ENCODE data around the gene TOM1L2.
"Not testable (repeated sequence)": the region's sequence is repeated elsewhere in the genome, so short reads cannot be mapped to it uniquely, and the experiment has no call there.

Gene TOM1L2

GRCh38 chr17:17919169-17920107 is 52.8 kb downstream of the TOM1L2 start:
- peak; percentile 51 for DNase-seq

DNA sequence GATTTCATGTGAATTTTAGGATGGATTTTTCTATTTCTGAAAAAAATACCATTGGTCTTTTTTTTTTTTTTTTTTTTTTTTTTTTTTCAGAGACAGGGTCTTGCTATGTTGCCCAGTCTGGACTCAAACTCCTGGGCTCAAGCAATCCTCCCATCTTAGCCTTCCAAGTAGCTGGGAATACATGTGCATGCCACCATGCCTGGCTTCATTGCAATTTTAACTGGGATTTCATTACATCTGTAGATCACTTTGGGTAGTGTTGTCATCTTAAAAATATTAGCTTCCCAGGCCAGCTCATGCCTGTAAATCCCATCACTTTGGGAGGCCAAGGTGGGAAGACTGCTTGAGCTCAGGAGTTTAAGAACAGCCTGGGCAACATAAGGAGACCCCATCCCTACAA is 54.8 kb downstream of the TOM1L2 start:
- no peak for DNase-seq

DNA sequence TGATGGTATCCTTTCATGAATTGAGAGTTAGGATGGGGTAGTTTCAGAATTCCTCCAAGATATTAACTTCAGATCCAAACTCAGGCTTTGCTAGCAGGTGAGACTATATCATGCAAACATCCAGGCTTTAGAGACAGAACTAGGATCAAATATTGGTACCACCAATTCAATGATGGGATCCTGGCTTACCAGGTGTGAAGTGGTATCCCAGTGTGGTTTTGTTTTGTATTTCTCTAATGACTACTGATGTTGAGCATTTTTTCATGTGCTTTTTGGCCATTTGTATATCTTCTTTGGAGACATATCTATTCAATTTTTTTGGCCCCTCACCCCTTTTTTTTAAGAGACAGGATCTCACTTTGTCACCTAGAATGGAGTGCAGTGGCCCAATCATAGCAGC is 57.0 kb downstream of the TOM1L2 start:
- DNase-seq = no peak

- DNase-seq = no peak
Observed at GRCh38 chr17:17913695-17914332, 58.4 kb downstream of the TOM1L2 start.

DNA sequence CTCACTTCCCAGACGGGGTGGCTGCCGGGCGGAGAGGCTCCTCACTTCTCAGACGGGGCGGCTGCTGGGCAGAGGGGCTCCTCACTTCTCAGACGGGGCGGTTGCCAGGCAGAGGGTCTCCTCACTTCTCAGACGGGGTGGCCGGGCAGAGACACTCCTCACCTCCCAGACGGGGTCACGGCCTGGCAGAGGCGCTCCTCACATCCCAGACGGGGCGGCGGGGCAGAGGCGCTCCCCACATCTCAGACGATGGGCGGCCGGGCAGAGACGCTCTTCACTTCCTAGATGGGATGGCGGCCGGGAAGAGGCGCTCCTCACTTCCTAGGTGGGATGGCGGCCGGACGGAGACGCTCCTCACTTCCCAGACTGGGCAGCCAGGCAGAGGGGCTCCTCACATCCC is 59.9 kb downstream of the TOM1L2 start:
- DNase-seq = not testable (repeated sequence)

DNA sequence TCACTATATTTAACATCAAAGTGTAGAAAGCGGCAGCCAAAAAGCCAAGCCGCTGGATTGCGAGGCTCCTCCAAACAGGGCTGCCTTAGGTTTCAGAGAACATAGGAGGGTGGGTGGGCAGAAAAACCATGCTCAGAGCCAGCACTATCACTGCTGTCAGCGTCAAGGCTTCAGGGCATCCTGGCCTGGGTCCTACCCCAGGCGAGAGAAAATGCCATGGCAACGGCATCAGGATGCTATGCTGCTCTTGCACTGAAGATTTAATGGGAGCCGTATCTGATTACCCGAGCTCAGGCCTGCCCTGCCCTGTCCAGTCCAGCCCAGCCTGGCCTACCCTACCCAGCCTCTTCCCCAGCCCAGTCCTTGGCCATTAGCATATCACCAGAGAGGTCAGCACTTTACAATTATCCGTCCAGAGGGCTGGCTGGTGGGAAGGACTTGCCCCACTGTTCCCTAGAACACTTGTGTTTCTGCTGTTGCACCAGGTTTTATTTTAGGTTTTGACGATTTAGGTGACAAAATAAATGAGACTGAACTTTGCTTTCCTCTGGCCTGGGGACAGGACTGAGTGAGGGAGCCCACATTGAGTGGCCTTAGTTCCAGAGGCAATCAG is 61.1 kb downstream of the TOM1L2 start:
- no peak for DNase-seq

DNA sequence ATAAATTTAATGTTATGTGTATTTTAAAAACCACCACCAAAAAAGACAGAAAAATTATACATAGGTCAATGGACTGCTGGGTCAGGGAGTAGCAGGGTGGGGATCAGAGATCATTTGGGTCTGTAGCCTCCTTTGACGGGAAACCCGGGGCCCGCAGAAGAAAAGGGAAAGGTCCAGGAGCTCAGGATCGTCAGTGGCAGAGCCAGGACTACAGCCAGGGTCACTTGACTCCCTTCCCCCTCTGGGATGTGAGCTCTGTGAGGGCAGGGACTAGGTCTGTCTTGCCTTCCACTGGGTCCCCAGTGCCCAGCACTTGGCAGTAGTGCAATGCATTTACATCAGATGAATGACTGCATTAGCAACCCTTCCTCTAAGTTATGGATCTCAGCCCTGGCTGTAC is 62.1 kb downstream of the TOM1L2 start:
- no peak for DNase-seq

DNA sequence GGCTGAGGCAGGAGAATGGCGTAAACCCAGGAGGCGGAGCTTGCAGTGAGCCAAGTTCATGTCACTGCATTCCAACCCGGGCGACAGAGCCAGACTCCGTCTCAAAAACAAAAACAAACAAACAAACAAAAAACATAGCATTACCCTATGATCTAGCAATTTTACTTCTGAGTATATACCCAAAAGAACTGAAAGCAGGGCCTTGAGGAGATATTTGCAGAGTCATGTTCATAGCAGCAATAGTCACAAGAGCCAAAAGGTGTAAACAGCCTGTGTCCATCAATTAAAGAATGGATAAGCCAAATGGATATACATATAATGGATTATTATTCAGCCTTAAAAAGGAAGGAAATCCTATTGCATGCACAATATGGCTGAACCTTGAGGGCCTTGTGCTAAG is 63.1 kb downstream of the TOM1L2 start:
- no peak for DNase-seq

DNA sequence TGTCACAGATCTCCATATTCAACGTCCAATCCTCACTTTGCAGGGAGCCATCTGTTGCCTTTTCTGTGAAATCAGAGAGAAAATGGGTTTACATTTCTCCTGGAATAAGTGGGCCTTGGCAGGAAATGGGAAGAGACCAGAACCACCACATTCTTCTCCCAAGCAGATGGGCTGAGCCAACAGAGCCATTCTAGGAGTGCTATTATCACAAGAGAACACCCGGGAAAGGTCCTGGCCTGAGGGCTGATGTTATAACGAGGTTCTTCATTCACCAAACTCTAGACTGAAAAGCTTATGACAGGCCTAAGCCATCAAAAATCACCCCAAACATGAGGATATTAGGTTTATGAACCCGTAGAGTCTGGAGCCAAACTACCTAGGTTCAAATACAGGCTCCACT is 64.7 kb downstream of the TOM1L2 start:
- no peak for DNase-seq

DNA sequence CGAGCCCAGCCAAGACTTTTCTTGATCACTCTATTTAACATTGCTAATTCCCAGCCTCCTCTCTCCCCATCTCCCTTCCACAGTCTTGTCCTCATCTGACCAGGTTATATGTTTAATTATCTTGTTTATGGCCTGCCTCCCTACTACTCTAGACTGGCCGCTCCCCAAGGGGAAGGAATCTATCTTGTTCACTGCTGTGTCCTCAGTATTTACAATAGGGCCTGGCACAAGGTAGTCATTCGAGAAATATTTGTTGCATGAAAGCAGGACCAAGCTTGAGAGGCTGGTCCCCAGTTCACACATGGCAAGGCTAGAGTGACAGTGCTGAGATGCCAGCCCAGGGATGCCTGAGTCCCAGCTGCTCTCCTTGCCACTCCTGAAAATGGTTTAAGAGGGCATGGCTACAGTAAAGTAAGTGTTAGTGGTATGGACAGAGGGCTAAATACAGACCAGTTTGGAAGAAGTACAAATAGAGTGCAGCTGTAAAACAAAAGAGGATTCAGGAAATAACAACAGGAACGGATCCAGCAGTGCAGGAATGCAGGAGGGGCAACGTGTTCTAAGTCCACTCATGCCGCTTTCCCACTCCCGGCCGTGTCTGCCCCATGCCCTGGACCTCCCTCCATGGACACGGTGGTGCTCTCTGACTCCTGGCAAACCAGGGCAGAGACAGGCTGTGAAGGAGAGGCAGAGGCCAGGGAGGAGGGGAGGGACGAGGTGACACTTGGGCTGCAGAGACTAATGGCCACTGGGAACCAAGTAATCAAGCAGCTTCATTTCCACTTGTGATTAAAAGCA is 65.6 kb downstream of the TOM1L2 start:
- no peak for DNase-seq

GRCh38 chr17:17905036-17905320 is 67.2 kb downstream of the TOM1L2 start:
- no peak for DNase-seq

- no peak for DNase-seq
Observed at GRCh38 chr17:17904166-17905035, 67.8 kb downstream of the TOM1L2 start.

DNA sequence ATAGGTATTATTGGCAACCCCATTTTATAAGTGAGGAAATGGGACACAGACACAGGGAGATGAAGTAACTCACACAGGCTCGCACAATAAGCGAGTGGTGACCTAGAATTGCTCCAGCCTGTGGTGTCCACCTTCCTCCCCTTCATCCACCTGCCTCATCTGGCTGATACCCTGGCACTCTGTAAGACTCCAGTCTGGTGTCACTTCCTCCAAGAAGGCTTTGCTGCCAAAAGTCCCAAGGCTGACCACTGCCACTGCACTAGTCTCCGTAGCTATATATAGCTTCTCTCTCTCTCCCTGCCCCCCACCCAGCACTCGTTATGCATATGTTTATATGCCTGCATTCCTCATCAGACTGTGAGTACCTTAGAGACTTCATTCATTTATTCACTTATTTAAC is 69.3 kb downstream of the TOM1L2 start:
- DNase-seq = no peak

DNA sequence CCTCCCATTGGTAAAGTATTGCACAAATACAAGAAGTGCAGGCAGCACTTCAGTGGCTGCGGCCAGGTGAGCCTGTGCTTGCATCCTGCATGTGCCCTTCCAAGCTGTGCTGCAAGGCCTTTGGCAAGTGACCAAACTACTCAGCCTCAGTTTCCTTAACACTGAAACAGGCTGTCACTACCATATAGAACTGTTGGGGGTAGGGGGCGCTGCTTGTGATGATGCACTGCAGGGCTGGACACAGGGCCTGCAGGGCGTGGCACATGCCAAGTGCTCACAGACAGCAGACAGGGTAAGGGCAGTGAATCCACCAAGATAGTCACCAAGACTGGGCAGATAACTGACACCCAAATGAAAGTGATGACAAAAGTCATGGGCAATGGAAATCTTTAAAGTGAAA is 69.8 kb downstream of the TOM1L2 start:
- no peak for DNase-seq

DNA sequence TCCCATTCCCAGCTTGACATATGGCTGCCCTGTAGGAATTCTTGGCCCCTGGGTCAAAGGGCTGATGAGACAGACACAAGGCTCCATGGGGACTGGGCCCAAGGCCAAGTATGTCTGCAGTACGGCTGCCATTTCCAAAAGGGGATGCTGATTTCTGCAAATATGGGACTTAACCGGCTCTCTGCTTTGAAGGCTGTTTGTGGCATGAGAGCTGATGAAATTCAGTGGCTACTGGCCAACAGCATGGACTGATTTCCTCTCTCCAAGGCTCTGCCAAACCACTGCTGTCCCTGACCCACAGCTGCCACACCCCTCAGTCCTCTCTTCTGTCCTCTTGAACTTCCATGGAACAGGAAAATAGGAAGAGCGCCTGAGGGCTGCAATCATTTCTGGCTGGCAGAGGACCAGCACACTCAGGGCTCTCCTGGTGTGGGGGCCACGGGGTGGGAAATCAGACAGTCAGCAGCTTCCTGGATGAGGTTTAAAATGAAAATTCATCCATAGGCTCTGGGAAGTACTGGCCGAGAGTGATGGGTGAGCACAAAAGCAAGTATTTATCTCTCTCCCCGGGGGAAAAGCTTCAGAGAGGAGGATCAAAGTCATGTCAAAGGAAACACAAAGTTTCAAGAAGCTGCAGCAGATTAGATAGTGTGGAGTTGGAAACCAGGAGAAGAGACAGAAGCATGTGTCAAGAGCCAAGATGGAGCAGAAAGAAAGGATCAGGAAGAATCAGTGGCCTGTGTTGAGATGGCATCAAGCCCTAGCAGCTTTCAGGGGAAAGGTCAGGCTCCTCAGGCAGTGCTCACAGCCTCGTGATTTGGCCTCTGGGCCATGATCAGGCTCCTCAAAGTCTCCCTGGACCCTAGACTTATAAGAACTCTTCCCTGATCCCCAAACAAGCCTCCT is 71.3 kb downstream of the TOM1L2 start:
- no peak for DNase-seq

- no peak for DNase-seq
Observed at GRCh38 chr17:17899486-17899885, 72.7 kb downstream of the TOM1L2 start.

GRCh38 chr17:17898673-17899072 is 73.5 kb downstream of the TOM1L2 start:
- DNase-seq = no peak

GRCh38 chr17:17897442-17897841 is 74.8 kb downstream of the TOM1L2 start:
- DNase-seq = no peak

GRCh38 chr17:17896746-17897145 is 75.5 kb downstream of the TOM1L2 start:
- no peak for DNase-seq

- no peak for DNase-seq
Observed at GRCh38 chr17:17893801-17894644, 78.2 kb downstream of the TOM1L2 start.
